Prostate gland (tissue), 2 donors: ENCODE measurements around the gene BBC3. TPM values are rescaled to one million over a fixed set of nuclear protein-coding genes. Genes with fewer than 3 reads are reported as not detected.
A peak's percentile ranks its signal among the peaks of the same experiment; 100 is the strongest.
"Not testable (repeated sequence)": the region's sequence is repeated elsewhere in the genome, so short reads cannot be mapped to it uniquely, and the experiment has no call there.

ENCODE experiments used
- DNase-seq: peaks from one replicate; pipeline ENCODE4 v3.0.0-alpha.2; 2019; ENCODE audit warnings: low spot score
- H3K27ac ChIP-seq, 2 donors: fragments of 200-600 bp; sonication (generic); 2 replicates each; pipeline ENCODE4 v1.5.1; 2017 to 2019
- H3K27me3 ChIP-seq: fragments of 200-600 bp; sonication (generic); replicated peaks from 2 replicates; pipeline ENCODE4 v1.5.1; 2019; ENCODE audit not compliant: insufficient read depth
- H3K36me3 ChIP-seq, 2 donors: fragments of 200-600 bp; sonication (generic); 1 replicate in 1 of 2; 2 replicates in 1 of 2; pipeline versions ENCODE4 v1.5.1 to v1.8.1; 2017 to 2019
- H3K4me1 ChIP-seq: fragments of 200-600 bp; sonication (generic); replicated peaks from 2 replicates; pipeline ENCODE4 v1.5.1; 2019
- H3K4me3 ChIP-seq, 2 donors: fragments of 200-600 bp; sonication (generic); 2 replicates each; pipeline ENCODE4 v1.5.1; 2017 to 2019
- H3K9me3 ChIP-seq: fragments of 200-600 bp; sonication (generic); 2 replicates; pipeline ENCODE4 v1.5.1; 2017
- POLR2A ChIP-seq: fragments of 450-650 bp; IDR thresholded peaks from one replicate; pipeline ENCODE4 v1.6.1; 2016; ENCODE audit warnings: antibody characterized with exemption, mild to moderate bottlenecking
- POLR2AphosphoS5 ChIP-seq: sonication (generic); formaldehyde crosslinking; IDR thresholded peaks from one replicate; pipeline ENCODE4 v1.6.1; 2017; ENCODE audit warnings: antibody characterized with exemption
- WGBS: methylation state at CpG from one replicate; pipeline ENCODE4 v1.1.5; 2018; 5-methylcytosine and 5-hydroxymethylcytosine counted together
- intact Hi-C: fragments of 100-400 bp; cut with DNase I; formaldehyde crosslinking; loops from one replicate; pipeline ENCODE4 v1.14.2; 2022
- total RNA-seq, 2 donors: library from RNA; depleted of rRNA; stranded (reverse); fragments of >200 nt; gene quantifications; one replicate each; pipeline ENCODE4 v1.1.0, GENCODE V29; 2016
- TF ChIP-seq, protein P1 (sequence below), 4 experiments: fragments of 200-600 bp in 2 of 4; fragments of 450-650 bp in 2 of 4; sonication (generic) in 2 of 4; IDR thresholded peaks; 1 replicate in 3 of 4; 2 replicates in 1 of 4; pipeline ENCODE4 v1.5.1; 2016 to 2019; ENCODE audit warnings: antibody characterized with exemption in 4 of 4, mild to moderate bottlenecking in 2 of 4, moderate library complexity in 2 of 4

The BBC3 gene
- total RNA-seq, 2 donors from 2014 or later, result 11.1 to 12.8 TPM

- Histone ChIP-seq H3K4me3 (no peak overlapping the region), H3K9me3 (no peaks in the 10 kb centered on the region), H3K27ac (no peak overlapping the region), H3K27me3 (no peaks in the 10 kb centered on the region), H3K4me1 (no peaks in the 10 kb centered on the region), H3K36me3 (peaks cover 16 to 26% of the 10 kb centered on the region in 2 donors)
- TF ChIP-seq POLR2AphosphoS5 (no peak), POLR2A (no peak)
- TF ChIP-seq, protein P1, sequence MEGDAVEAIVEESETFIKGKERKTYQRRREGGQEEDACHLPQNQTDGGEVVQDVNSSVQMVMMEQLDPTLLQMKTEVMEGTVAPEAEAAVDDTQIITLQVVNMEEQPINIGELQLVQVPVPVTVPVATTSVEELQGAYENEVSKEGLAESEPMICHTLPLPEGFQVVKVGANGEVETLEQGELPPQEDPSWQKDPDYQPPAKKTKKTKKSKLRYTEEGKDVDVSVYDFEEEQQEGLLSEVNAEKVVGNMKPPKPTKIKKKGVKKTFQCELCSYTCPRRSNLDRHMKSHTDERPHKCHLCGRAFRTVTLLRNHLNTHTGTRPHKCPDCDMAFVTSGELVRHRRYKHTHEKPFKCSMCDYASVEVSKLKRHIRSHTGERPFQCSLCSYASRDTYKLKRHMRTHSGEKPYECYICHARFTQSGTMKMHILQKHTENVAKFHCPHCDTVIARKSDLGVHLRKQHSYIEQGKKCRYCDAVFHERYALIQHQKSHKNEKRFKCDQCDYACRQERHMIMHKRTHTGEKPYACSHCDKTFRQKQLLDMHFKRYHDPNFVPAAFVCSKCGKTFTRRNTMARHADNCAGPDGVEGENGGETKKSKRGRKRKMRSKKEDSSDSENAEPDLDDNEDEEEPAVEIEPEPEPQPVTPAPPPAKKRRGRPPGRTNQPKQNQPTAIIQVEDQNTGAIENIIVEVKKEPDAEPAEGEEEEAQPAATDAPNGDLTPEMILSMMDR (IDR thresholded peaks at IDR 0.05), result no peak
- DNase-seq, result no peak
- 91% methylated on average over 27 of the region's 30 CpGs for WGBS
- intact Hi-C loops, result no loop called here
Observed at GRCh38 chr19:47264629-47265028, 33.6 kb upstream of the BBC3 start.

- H3K9me3 ChIP-seq, intact Hi-C loops, H3K27ac ChIP-seq, H3K27me3 ChIP-seq, DNase-seq, H3K4me1 ChIP-seq, H3K4me3 ChIP-seq: not testable (repeated sequence)
- H3K36me3 ChIP-seq, result peaks cover 13 to 29% of the 10 kb centered on the region in 2 donors
- WGBS, result 86% methylated on average over 14 of the region's 14 CpGs
Observed at GRCh38 chr19:47261946-47262793, 31.2 kb upstream of the BBC3 start.

GRCh38 chr19:47260476-47260875, 29.5 kb upstream of the BBC3 start:
- Histone ChIP-seq H3K36me3 (peaks cover 13 to 29% of the 10 kb centered on the region in 2 donors), H3K4me1 (no peaks in the 10 kb centered on the region), H3K9me3 (no peaks in the 10 kb centered on the region), H3K27me3 (no peaks in the 10 kb centered on the region), H3K27ac (no peak overlapping the region), H3K4me3 (no peak overlapping the region)
- 90% methylated on average over 17 of the region's 17 CpGs for WGBS
- TF ChIP-seq, protein P1 (IDR thresholded peaks at IDR 0.05), result no peak
- TF ChIP-seq POLR2AphosphoS5, result no peak
- no peak for TF ChIP-seq POLR2A
- intact Hi-C loops, result no loop called here
- DNase-seq, result no peak

GRCh38 chr19:47258895-47259555, 28.0 kb upstream of the BBC3 start:
- no peaks in the 10 kb centered on the region for H3K9me3 ChIP-seq
- no peaks in the 10 kb centered on the region for H3K4me1 ChIP-seq
- peaks cover 5 to 19% of the 10 kb centered on the region in 2 donors for H3K36me3 ChIP-seq
- H3K4me3 ChIP-seq, result no peak overlapping the region
- intact Hi-C loops, result no loop called here
- H3K27ac ChIP-seq, result peak overlapping the region in 1 of 2 donors; percentile 94
- no peaks in the 10 kb centered on the region for H3K27me3 ChIP-seq
- TF ChIP-seq, protein P1 (IDR thresholded peaks at IDR 0.05), result no peak
- TF ChIP-seq POLR2AphosphoS5 (no peak), POLR2A (no peak)
- no peak for DNase-seq
- 91% methylated on average over 6 of the region's 6 CpGs for WGBS

DNA sequence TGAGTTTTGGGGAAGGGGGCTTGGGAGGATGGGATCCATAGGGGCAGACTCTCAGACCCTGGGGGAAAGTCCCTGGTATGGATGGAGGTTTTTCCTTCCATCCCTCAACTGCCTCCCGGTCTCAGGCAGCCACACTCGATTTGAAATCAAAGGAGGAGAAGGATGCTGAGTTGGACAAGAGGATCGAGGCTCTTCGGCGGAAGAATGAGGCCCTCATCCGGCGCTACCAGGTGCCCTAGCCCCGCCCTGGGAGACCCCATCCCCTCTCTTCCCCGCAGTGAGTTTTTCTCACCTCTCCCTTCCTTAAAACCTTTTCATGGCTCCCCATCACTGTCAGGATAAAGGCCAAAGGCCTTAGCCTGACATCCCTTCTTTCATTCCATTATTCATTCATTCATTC, 27.4 kb upstream of the BBC3 start:
- 88% methylated on average over 9 of the region's 9 CpGs for WGBS

More for the DNA sequence above, 27.4 kb upstream of the BBC3 start:
- DNase-seq, result no peak
- H3K4me1 ChIP-seq, result no peaks in the 10 kb centered on the region
- H3K4me3 ChIP-seq, result no peak overlapping the region
- intact Hi-C loops, result no loop called here
- no peaks in the 10 kb centered on the region for H3K27me3 ChIP-seq
- TF ChIP-seq POLR2A (no peak), POLR2AphosphoS5 (no peak)
- TF ChIP-seq, protein P1 (IDR thresholded peaks at IDR 0.05), result no peak
- peaks cover 5 to 19% of the 10 kb centered on the region in 2 donors for H3K36me3 ChIP-seq
- H3K9me3 ChIP-seq, result no peaks in the 10 kb centered on the region
- H3K27ac ChIP-seq, result peak overlapping the region in 1 of 2 donors; percentile 94
